22Rv1 (cell line): ENCODE measurements around the gene NADSYN1.
"Not testable (repeated sequence)": the region's sequence is repeated elsewhere in the genome, so short reads cannot be mapped to it uniquely, and the experiment has no call there.

Experiments
- CTCF ChIP-seq: fragments of 450-650 bp; IDR thresholded peaks from 2 replicates; pipeline ENCODE4 v1.5.1; 2017; ENCODE audit warnings: mild to moderate bottlenecking
- ZFX ChIP-seq: fragments of 450-650 bp; IDR thresholded peaks from 2 replicates; pipeline ENCODE4 v1.6.1; 2017; ENCODE audit warnings: antibody characterized with exemption, borderline replicate concordance

- not testable (repeated sequence) for TF ChIP-seq CTCF, ZFX
Measured at GRCh38 chr11:71534711-71535608, 82.0 kb downstream of the NADSYN1 start.
